ENCODE results near the gene SLC7A1. TPM values are rescaled to one million over a fixed set of nuclear protein-coding genes. Genes with fewer than 3 reads are reported as not detected.

The SLC7A1 gene
- total RNA-seq, 4 donors from 2014 or later = 46.0 to 72.8 (median 50.8) TPM

- H3K4me3 ChIP-seq (ENCODE audit: low read depth, poor library complexity, severe bottlenecking) = no peak overlapping the region
- intact Hi-C loops (cut with DNase I; ENCODE audit: low total_unique reads) = no loop called here
- no peak for TF ChIP-seq POLR2A (IDR thresholded peaks at IDR 0.05)
- TF ChIP-seq CTCF (IDR thresholded peaks at IDR 0.05) = no peak
- WGBS, 2 donors = 91 to 94% methylated on average over 4 of the region's 4 CpGs
- DNase-seq (ENCODE audit: low spot score in 2 of 2) = no peak
Measured at GRCh38 chr13:29501674-29502073, 93.8 kb downstream of the SLC7A1 start.

GRCh38 chr13:29500386-29500785 lies 95.1 kb downstream of the SLC7A1 start:
- intact Hi-C loops (cut with DNase I; ENCODE audit: low total_unique reads) = no loop called here
- no peak for TF ChIP-seq POLR2A (IDR thresholded peaks at IDR 0.05)
- no peak overlapping the region for H3K4me3 ChIP-seq (ENCODE audit: low read depth, poor library complexity, severe bottlenecking)
- WGBS, 2 donors = 93 to 97% methylated on average over 7 of the region's 7 CpGs
- no peak for DNase-seq (ENCODE audit: low spot score in 2 of 2)

- 71 to 82% methylated on average over 5 of the region's 7 CpGs for WGBS, 2 donors
- TF ChIP-seq POLR2A (IDR thresholded peaks at IDR 0.05) (no peak), CTCF (IDR thresholded peaks at IDR 0.05) (no peak)
- no peak overlapping the region for H3K4me3 ChIP-seq (ENCODE audit: low read depth, poor library complexity, severe bottlenecking)
- intact Hi-C loops (cut with DNase I; ENCODE audit: low total_unique reads) = no loop called here
- DNase-seq (ENCODE audit: low spot score in 2 of 2) = no peak
Measured at GRCh38 chr13:29499506-29500165, 95.9 kb downstream of the SLC7A1 start.

GRCh38 chr13:29498426-29499040 lies 97.0 kb downstream of the SLC7A1 start:
- TF ChIP-seq POLR2A (IDR thresholded peaks at IDR 0.05) = no peak
- TF ChIP-seq CTCF (IDR thresholded peaks at IDR 0.05) = no peak
- 93 to 95% methylated on average over 13 of the region's 13 CpGs for WGBS, 2 donors
- no peak for DNase-seq (ENCODE audit: low spot score in 2 of 2)
- H3K4me3 ChIP-seq (ENCODE audit: low read depth, poor library complexity, severe bottlenecking) = no peak overlapping the region
- intact Hi-C loops (cut with DNase I; ENCODE audit: low total_unique reads) = no loop called here

GRCh38 chr13:29497137-29497654 lies 98.3 kb downstream of the SLC7A1 start:
- no peak for DNase-seq (ENCODE audit: low spot score in 2 of 2)
- 54 to 57% methylated on average over 15 of the region's 15 CpGs for WGBS, 2 donors
- no peak overlapping the region for H3K4me3 ChIP-seq (ENCODE audit: low read depth, poor library complexity, severe bottlenecking)
- intact Hi-C loops (cut with DNase I; ENCODE audit: low total_unique reads) = no loop called here
- no peak for TF ChIP-seq POLR2A (IDR thresholded peaks at IDR 0.05)

- intact Hi-C loops (cut with DNase I; ENCODE audit: low total_unique reads) = no loop called here
- no peak for DNase-seq (ENCODE audit: low spot score in 2 of 2)
- no peak overlapping the region for H3K4me3 ChIP-seq (ENCODE audit: low read depth, poor library complexity, severe bottlenecking)
- WGBS, 2 donors = 37 to 56% methylated on average over 9 of the region's 9 CpGs
- TF ChIP-seq CTCF (IDR thresholded peaks at IDR 0.05) (no peak), POLR2A (IDR thresholded peaks at IDR 0.05) (no peak)
Measured at GRCh38 chr13:29496241-29496712, 99.2 kb downstream of the SLC7A1 start.
